OCI-LY7 (cell line): ENCODE results near the gene VAT1L. TPM values are rescaled to one million over a fixed set of nuclear protein-coding genes. Genes with fewer than 3 reads are reported as not detected.

Source experiments
- BruUV-seq: library from RNA; stranded (reverse); fragments of 400-500 nt; replicated peaks from 2 replicates; lab custom pipeline; 2021; lab: Mats Ljungman, UMichigan
- CTCF ChIA-PET: fragments of 300-600 bp; sonication (Branson Sonifier 250); formaldehyde crosslinking; loops from one replicate; lab custom pipeline; 2022; ENCODE audit warnings: antibody characterized with exemption; ENCODE audit not compliant: unreplicated experiment; lab: Charles Lee
- POLR2A ChIA-PET: fragments of 300-600 bp; sonication (Branson Sonifier 250); formaldehyde crosslinking; loops from one replicate; lab custom pipeline; 2022; ENCODE audit warnings: antibody characterized with exemption; lab: Charles Lee
- DNase-seq: peaks from one replicate; pipeline ENCODE4 v3.0.0-alpha.2; 2015; ENCODE audit warnings: low spot score
- H2AFZ ChIP-seq: fragments of 200-600 bp; sonication (generic), shearing (Covaris generic); 2 replicates; pipeline ENCODE4 v1.6.1; 2014; ENCODE audit warnings: mild to moderate bottlenecking, antibody characterized with exemption, low read length, moderate library complexity
- H3K27ac ChIP-seq: fragments of 200-600 bp; sonication (generic); 2 replicates; pipeline ENCODE4 v1.5.1; 2014; ENCODE audit warnings: mixed run types, low read depth, mild to moderate bottlenecking, moderate library complexity, low read length, inconsistent platforms; ENCODE audit not compliant: poor library complexity, severe bottlenecking
- H3K36me3 ChIP-seq: fragments of 200-600 bp; sonication (generic); 2 replicates; pipeline ENCODE4 v1.6.1; 2014; ENCODE audit warnings: mild to moderate bottlenecking, antibody characterized with exemption, low read length, moderate library complexity, mixed read lengths; ENCODE audit not compliant: insufficient read depth
- H3K4me1 ChIP-seq: fragments of 200-600 bp; sonication (generic); 2 replicates; pipeline ENCODE4 v1.5.1; 2014; ENCODE audit warnings: mild to moderate bottlenecking, low read length; ENCODE audit not compliant: insufficient read depth, poor library complexity, severe bottlenecking
- H3K4me2 ChIP-seq: fragments of 200-600 bp; sonication (generic); 2 replicates; pipeline ENCODE4 v1.6.1; 2014; ENCODE audit warnings: mild to moderate bottlenecking, low read length
- H3K4me3 ChIP-seq: fragments of 200-600 bp; sonication (generic); 2 replicates; pipeline ENCODE4 v1.5.1; 2014; ENCODE audit warnings: mild to moderate bottlenecking, low read depth, low read length; ENCODE audit not compliant: poor library complexity, severe bottlenecking
- H3K79me2 ChIP-seq: fragments of 200-600 bp; sonication (generic); 2 replicates; pipeline ENCODE4 v1.6.1; 2016; ENCODE audit warnings: low read depth, mild to moderate bottlenecking, low read length, moderate library complexity, mixed read lengths; ENCODE audit not compliant: insufficient read depth
- H3K9me2 ChIP-seq: fragments of 200-600 bp; sonication (generic); 2 replicates; pipeline ENCODE4 v1.6.1; 2016; ENCODE audit warnings: mild to moderate bottlenecking, low read length, mixed read lengths; ENCODE audit not compliant: insufficient read depth
- H3K9me3 ChIP-seq: fragments of 200-600 bp; sonication (generic); 2 replicates; pipeline ENCODE4 v1.6.1; 2014; ENCODE audit warnings: mild to moderate bottlenecking, mixed run types, low read length, mixed read lengths
- H4K20me1 ChIP-seq: fragments of 200-600 bp; sonication (generic); 2 replicates; pipeline ENCODE4 v1.6.1; 2014; ENCODE audit warnings: mild to moderate bottlenecking, antibody characterized with exemption, low read length, moderate library complexity, mixed read lengths; ENCODE audit not compliant: insufficient read depth
- EZH2phosphoT487 ChIP-seq: fragments of 200-600 bp; sonication (generic); IDR thresholded peaks from 2 replicates; pipeline ENCODE4 v1.6.1; 2018; ENCODE audit warnings: low read depth, borderline replicate concordance, mild to moderate bottlenecking, mixed run types, antibody characterized with exemption, low read length, moderate library complexity, mixed read lengths
- intact Hi-C: fragments of 100-400 bp; cut with micrococcal nuclease; formaldehyde crosslinking; loops from one replicate; pipeline ENCODE4 v1.10.0; 2022; ENCODE audit not compliant: unreplicated experiment
- total RNA-seq, 2 experiments: library from RNA; depleted of rRNA in 1 of 2; stranded (reverse); fragments of >200 nt in 1 of 2; shearing (Covaris generic) in 1 of 2; gene quantifications; 2 replicates each; pipeline ENCODE4 v1.2.3, GENCODE V29; 2014 to 2022
- TF ChIP-seq, protein P1 (sequence below): fragments of 200-600 bp; sonication (generic); conservative IDR thresholded peaks from 2 replicates; pipeline ENCODE4 v1.5.1; 2014; ENCODE audit warnings: mild to moderate bottlenecking, antibody characterized with exemption, low read length, moderate library complexity, mixed read lengths

VAT1L gene
- total RNA-seq, 2 experiments from 2014 or later, result not detected

DNA sequence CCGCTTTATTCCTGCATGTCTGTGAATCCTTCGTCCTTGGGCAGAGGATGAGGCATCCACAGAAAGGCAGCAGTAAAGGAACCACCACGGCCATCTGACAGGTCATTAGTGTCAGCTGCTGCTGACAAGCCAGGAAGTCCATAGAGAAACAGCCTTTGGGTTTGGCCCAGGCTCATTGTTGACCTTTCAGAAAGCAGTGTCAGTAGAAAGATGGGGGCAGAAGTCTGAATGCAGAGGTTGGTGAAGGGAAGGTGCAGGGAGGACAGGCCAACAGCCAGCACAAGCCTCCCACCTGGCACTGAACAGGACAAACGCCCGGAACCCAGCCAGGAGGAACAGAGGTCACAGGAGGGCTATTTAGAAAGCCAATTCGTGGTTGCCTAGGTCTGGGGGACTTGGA is 105.8 kb downstream of the VAT1L start:
- CTCF ChIA-PET, result no interaction called here
- Histone ChIP-seq H4K20me1 (no peaks in the 10 kb centered on the region), H3K9me2 (no peaks in the 10 kb centered on the region), H3K9me3 (no peaks in the 10 kb centered on the region), H3K4me3 (no peak overlapping the region), H3K79me2 (no peaks in the 10 kb centered on the region), H3K36me3 (no peaks in the 10 kb centered on the region), H3K4me1 (no peaks in the 10 kb centered on the region), H3K4me2 (no peak overlapping the region), H2AFZ (no peak overlapping the region), H3K27ac (no peak overlapping the region)
- POLR2A ChIA-PET, result no interaction called here
- no TSS peak for BruUV-seq
- TF ChIP-seq EZH2phosphoT487, result no peak
- no peak for DNase-seq
- intact Hi-C loops, result no loop called here

DNA sequence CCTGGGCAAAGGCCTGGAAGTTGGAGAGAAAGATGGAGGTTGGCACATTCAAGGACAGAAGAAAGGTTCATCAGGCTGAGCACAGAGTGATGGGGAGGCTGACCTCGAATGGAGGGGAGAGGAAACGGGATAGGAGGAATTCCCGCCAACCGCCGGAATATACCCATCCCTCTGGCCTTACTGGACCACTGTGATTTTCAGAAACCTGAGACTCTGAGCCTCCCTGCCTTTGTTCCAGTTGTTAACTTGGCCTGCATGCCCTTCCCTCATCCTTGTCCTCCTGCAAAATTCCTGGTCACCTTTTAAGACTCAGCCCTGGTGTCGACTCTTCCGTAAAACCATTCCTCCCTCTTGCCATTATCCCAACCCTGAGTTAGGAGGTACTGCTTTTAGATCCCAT is 107.6 kb downstream of the VAT1L start:
- H3K9me3 ChIP-seq, result no peaks in the 10 kb centered on the region
- H3K4me2 ChIP-seq, result no peak overlapping the region
- CTCF ChIA-PET, result no interaction called here
- TF ChIP-seq, protein P1, sequence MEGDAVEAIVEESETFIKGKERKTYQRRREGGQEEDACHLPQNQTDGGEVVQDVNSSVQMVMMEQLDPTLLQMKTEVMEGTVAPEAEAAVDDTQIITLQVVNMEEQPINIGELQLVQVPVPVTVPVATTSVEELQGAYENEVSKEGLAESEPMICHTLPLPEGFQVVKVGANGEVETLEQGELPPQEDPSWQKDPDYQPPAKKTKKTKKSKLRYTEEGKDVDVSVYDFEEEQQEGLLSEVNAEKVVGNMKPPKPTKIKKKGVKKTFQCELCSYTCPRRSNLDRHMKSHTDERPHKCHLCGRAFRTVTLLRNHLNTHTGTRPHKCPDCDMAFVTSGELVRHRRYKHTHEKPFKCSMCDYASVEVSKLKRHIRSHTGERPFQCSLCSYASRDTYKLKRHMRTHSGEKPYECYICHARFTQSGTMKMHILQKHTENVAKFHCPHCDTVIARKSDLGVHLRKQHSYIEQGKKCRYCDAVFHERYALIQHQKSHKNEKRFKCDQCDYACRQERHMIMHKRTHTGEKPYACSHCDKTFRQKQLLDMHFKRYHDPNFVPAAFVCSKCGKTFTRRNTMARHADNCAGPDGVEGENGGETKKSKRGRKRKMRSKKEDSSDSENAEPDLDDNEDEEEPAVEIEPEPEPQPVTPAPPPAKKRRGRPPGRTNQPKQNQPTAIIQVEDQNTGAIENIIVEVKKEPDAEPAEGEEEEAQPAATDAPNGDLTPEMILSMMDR, result no peak
- TF ChIP-seq EZH2phosphoT487, result no peak
- H2AFZ ChIP-seq, result no peak overlapping the region
- no peaks in the 10 kb centered on the region for H3K36me3 ChIP-seq
- intact Hi-C loops, result no loop called here
- no peaks in the 10 kb centered on the region for H4K20me1 ChIP-seq
- H3K4me1 ChIP-seq, result no peaks in the 10 kb centered on the region
- H3K79me2 ChIP-seq, result no peaks in the 10 kb centered on the region
- no TSS peak for BruUV-seq
- DNase-seq, result no peak
- no peak overlapping the region for H3K4me3 ChIP-seq
- POLR2A ChIA-PET, result no interaction called here
- no peak overlapping the region for H3K27ac ChIP-seq
- no peaks in the 10 kb centered on the region for H3K9me2 ChIP-seq

DNA sequence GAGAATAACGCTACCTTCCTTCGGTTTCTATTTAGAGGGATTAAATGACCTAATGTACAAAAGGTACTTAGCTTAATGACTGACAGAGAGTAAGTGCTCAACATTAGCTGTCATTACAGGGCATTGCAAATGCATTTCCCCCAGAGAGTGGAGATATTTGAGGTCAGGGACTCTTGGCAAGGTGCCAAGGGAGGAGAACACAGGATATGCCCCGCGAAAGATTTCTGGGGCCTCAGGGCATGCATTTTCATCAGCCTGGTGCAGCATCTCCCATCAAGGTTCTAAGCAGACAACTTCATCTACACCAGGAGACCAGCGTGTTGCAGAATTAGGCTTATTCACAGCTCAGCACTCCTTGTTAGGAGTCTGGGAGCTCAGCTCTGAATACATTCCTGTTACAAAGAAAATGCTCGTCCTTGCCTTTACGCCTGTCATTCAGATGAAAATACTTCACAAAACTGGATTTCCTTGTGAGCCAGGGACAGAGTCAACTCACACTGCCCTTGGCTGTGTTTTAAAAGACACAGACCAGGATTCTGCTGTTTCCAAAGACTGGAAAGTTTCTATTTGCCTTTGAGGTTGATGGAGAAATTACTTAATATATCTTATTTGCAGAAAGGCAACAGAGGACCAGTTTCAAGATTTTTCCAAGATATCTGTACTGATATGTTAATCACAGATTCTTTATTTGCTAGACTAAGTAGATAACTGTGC is 108.2 kb downstream of the VAT1L start:
- Histone ChIP-seq H3K4me1 (no peaks in the 10 kb centered on the region), H3K4me2 (no peak overlapping the region), H3K4me3 (no peak overlapping the region), H3K9me3 (no peaks in the 10 kb centered on the region), H3K36me3 (no peaks in the 10 kb centered on the region), H4K20me1 (no peaks in the 10 kb centered on the region), H3K27ac (no peak overlapping the region), H3K9me2 (no peaks in the 10 kb centered on the region), H2AFZ (no peak overlapping the region), H3K79me2 (no peaks in the 10 kb centered on the region)
- CTCF ChIA-PET, result no interaction called here
- intact Hi-C loops, result no loop called here
- POLR2A ChIA-PET, result no interaction called here
- no TSS peak for BruUV-seq
- TF ChIP-seq EZH2phosphoT487, result no peak
- TF ChIP-seq, protein P1, result no peak
- no peak for DNase-seq
